COLO668 (cell line): Measurements from ENCODE around the gene ENAH.
"Not testable (repeated sequence)": the region's sequence is repeated elsewhere in the genome, so short reads cannot be mapped to it uniquely, and the experiment has no call there.

ENCODE experiments used
- DNase-seq: peaks from one replicate; lab custom pipeline; 2025; ENCODE audit not compliant: unreplicated experiment; lab: John Stamatoyannopoulos, UW

Gene ENAH

DNA sequence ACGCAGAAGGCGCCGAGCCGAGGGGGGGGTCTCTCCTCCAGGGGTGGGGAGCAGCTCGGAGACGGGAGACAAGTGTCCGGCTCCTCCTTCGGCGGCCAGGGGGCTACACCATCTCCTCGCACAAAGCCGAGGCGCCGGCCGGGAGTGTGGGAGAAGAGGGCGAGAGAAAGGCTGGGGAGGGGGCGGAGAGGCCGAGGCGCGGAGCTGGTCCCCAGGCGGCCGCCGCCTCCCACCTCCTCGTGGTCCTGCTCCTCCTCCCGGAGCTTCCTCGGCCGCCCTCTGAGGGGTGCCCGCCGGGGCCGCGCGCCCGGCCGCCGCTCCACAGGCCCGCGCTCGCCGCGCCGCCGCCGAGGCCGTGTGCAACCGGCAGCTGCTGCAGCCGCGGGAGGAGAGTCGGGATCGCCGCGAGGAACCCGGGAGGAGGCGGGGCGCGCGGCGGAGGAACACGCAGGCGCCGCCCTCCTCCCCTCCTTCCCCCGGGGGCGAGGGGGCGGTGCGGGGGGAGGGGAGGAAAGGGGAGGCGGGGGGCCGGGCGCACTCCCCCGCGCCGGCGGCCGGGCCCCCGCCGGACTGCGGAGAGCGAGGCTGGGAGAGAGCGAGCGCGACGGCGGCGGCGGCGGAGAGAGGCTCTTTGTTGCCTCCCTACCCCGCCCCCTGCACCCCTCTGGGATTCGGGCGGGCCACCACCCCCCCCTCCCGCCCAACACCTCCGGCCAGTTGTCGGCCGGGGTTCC lies at the start of gene ENAH:
Gene ENAH (minus strand): TSS at position 395 of the 734 bp plus-strand sequence. CDS start 433 bp downstream, outside the sequence.
- peak; percentile 96 for DNase-seq

DNA sequence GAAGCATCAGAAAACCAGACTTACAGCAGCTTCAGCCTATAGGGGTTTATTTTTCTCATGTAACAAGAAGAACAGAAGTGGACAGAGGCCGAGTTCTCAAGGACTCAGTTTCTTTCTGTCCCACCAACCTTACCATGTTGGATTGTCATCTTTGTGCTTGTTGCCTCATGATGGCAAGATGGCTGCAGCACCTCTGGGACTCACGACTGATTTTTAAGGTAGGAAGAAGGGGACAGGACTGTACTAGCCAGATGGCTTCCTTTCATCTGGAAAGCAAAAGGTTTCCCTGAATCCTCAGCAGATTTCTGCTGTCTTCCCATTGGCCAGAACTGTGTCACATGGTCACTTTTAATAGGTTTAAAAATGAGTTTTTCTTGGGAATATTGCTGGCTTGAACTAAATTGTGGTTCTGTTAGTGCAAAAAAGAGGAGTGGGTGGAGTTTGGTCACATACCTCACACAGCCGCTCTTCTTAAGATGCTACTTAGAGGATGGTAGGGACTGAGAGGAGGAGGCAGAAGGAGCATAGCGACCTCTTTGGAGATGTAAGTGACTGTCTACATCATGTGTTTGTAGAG lies 48.1 kb upstream of the ENAH start:
- DNase-seq: no peak

DNA sequence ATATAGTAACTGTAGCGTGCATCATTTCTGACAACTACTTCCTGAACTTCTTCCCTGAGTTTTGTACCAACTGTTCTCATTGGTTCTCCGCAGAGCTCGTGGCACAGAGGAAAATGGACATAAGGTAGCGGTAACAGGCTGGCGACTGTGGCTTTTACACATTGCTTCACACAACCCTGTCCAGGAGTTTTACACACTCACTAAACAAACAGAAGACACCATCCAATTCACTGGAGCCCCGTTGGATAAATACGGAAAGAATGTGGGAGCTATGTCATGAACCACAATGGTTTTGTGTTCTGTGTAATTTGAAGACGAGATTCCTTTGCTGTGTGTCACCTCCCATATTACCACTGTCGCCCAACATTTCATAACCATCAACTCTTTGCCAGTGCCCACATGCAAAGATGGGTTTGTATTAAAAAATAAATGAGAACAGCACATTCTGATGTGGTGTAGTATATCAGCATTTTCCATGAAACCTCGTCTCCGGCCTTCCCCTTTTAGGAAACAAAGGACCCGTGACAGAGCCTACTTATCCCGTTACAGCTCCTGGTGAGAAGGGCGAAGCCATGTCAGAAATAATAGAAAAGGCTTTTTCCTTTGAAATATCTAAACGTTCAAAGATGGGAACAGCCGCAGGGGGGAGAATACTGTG lies 47.4 kb upstream of the ENAH start:
- no peak for DNase-seq

DNA sequence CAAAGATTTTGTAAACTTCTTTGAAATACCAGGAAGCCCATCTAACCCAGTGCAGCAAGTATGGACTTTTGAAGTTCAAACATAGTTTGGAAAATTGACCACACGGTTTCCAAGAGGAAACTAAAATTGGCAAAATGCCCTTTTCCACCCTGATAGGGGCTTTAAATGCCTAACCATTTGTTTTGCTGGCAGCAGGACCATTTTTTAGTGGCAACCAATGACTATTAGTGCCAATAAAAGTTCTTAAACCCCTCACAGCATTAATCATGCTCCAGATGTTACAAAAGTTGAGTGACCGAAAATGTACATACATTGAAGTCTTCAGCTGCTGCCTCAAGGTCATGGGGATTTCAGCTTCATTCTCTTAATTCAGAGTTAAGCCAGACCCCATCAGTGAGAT lies 46.4 kb upstream of the ENAH start:
- DNase-seq: no peak

DNA sequence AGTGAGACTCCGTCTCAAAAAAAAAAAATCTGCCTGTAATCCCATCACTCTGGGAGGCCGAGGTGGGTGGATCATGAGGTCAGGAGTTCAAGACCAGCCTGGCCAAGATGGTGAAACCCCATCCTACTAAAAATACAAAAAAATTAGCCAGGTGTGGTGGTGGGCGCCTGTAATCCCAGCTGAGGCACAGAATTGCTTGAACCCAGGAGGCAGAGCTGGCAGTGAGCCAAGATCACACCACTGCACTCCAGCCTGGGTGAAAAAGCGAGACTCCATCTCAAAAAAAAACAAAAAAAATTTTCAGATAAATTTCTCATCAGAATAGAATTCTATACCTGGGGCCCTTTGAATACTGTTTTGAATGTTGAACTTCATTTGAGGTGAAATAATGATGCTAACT lies 45.3 kb upstream of the ENAH start:
- not testable (repeated sequence) for DNase-seq

DNA sequence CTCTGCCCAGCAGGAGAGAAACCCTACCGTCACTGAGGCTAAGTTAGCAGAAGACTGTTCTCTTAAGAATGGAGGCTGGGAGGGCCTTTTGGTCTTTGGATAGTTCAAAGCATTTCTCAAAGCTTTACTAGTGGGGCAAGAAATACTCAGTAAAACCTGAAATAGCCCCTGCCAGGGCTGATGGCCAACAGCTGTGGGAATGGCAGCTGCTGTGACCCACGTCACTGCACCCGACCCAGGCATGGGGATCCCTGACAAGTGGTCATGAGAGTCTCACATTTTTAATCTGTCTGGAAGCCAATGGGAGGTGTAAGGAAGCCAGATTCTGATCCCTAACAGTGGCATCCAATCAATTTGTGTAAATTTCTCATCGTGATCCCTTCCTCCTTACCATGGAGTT lies 44.5 kb upstream of the ENAH start:
- DNase-seq: no peak

DNA sequence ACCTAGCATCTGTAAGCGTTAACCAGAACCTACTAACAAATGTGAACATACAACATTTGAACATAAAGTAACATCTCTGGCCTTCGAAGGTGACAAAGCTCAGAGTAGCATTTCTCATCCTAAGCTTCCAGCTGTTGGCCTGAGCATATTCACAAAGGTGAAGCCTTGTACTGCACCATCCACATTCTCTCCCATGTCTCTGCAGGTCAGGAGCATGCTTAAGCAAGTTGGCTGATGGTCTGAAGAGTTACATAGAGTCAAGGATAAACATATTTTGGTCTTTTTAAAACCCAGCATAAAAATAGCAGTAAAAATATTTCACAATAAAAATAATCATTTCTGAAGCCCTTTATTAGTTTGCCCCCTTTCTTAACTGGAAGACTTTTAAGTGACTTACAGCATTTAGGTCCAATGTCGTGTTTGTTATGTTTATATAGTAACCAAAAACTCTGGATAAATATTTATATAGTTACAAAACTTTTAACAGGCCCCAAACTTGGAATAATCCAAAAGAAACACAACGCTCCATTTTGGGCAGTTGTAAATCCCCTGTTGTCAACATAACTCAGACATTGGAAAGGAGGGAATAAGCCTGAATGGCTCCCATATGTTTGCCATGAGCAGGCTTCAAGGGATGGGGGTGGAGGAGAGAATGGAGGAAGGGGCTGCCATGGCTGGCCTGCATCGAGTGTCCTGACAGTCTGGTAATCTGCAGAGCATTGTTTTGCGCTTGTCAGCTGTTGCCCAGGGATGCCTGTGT lies 42.8 kb upstream of the ENAH start:
- DNase-seq: no peak

DNA sequence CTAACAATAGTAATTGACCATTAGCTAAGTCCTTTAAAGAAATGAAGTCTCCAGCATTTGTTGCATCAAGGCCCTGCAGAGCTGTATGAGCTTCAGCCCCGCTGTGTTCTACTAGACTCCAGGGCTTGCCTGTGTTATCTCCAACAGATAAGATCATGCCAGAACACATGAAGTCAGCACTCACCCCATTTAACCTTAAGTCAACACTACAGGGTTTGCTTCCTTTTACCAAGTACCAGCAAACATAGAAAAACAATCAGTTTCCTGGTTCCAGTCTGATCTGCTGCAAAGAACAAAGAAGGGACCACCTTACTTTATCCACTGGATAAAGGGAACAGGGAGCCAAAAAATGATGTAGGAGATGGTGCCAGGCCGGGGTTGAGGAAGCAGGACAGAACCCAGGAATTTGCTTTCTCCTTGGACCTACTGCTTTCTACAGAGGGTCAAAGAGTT lies 41.3 kb upstream of the ENAH start:
- DNase-seq: peak; percentile 20

DNA sequence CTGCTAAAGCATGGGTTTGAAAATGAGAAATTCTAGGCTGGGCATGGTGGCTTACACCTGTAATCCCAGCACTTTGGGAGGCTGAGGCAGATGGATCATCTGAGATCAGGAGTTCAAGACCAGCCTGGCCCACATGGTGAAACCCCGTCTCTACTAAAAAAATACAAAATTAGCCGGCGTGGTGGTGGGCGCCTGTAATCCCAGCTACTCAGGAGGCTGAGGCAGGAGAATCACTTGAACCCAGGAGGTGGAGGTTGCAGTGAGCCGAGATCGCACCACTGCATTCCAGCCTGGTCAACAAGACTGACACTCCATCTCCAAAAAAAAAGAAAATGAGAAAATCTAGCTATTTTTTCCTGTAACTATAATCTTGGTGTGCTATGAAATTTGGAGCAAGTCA lies 40.8 kb upstream of the ENAH start:
- not testable (repeated sequence) for DNase-seq

DNA sequence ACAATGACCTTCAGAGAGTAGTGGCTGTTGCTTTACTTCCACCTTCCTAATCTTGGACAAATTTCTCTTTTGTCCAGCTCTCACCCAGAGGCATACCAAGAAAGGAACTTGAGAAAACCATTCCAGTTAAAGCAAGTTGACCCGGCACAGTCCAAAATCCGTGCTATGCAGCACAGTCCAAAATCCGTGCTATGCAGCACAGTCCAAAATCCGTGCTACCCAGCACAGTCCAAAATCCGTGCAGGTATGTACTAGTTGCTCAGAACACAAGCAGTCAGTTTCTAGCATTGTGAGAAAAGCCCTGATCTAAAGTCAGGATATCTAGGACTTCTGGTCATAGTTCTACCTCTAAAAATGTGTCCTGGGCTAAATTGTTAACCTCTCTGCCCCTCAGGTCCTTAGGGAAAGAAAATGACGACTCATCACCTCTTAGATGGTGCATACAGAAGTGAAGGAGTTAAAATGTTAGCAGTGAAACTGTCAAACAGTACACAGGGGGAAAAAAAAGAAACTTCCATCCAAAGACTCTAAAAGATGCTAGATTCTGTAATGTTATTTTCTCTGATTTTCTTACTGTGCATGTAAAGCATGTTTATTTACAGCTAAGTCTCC lies 40.3 kb upstream of the ENAH start:
- no peak for DNase-seq

DNA sequence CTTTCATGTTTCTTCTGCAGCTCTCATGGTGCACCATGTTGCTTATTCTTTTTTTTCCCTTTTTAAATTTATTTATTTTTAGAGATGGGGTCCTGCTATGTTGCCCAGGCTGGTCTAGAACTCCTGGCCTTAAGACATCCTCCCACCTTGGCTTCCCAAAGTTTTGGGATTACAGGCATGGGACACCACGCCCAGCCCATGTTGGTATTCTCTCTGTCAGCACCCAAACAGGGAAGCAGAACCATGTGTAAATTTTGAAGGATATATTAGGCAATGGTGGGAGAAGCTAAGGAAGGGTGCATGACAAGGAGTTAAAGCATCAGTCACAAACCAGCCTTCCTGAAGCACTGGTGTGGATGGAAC lies 39.6 kb upstream of the ENAH start:
- no peak for DNase-seq

GRCh38 chr1:225691861-225692516 lies 39.1 kb upstream of the ENAH start:
- no peak for DNase-seq

- peak; percentile 66 for DNase-seq
Observed at GRCh38 chr1:225691377-225691776, 38.5 kb upstream of the ENAH start.

GRCh38 chr1:225689882-225690459 lies 37.0 kb upstream of the ENAH start:
- no peak for DNase-seq

DNA sequence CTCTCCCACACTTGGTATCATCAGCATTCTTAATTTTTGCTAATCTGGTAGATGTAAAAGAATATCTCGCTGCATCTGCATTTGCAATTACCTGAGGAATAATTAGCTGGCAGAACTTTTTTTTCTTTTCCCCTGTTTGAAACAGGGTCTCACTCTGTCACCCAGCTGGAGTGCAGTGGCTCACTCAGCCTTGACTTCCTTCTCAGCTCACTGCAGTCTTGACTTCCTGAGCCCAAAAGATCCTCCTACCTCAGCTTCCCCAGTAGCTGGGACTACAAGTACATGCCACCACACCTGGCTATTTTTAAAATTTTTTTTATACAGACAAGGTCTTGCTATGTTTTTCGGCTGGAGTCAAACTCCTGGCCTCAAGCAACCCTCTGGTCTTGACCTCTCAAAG lies 35.4 kb upstream of the ENAH start:
- DNase-seq: no peak

- DNase-seq: no peak
Observed at GRCh38 chr1:225685476-225686176, 32.7 kb upstream of the ENAH start.

DNA sequence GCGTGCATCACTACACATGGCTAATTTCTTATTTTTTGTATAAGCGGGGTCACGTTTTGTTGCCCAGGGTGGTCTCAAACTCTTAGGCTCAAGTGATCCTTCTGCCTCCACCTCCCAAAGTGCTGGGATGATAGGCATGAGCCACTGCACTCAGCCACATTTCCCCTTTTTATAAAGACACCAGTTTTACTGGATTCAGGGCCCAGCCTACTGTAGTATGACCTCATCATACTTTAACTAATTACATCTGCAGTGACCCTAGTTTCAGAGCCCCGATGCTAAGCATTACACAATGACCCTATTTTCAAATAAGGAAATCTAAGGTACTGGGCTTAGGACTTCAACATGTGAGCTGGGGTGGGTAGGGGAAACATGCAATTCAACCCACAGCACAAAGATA lies 31.8 kb upstream of the ENAH start:
- no peak for DNase-seq

DNA sequence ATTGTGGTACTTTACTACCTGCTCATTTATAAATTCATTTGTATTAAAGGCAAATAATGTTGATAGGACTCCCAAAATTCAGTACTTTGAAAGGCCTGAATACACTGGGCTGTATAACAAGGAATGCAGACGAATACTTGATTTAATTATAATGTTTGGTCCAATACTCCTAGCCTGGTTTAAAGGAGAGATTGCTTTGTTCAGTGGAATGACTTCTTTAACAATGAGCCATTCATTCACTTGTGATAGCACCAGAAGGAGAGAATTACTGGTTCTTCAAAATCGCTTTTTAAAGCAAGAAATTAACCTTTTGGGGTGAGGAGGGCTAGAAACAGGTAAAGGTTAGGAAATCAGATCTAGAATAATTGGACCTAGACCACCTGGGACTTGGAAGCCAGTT lies 28.3 kb upstream of the ENAH start:
- DNase-seq: no peak

- no peak for DNase-seq
Observed at GRCh38 chr1:225678545-225678944, 25.6 kb upstream of the ENAH start.
